Hematopoietic multipotent progenitor cell treated with erythropoietin and hydrocortisone succinate and interleukin-3 and kit ligand, for 8 days (in vitro differentiated cells): Measurements from ENCODE around the gene CTNNBIP1.
"Not testable (repeated sequence)": the region's sequence is repeated elsewhere in the genome, so short reads cannot be mapped to it uniquely, and the experiment has no call there.

Experiments used
- DNase-seq: peaks from one replicate; pipeline ENCODE4 v3.0.0-alpha.2; 2015

The CTNNBIP1 gene, protein sequence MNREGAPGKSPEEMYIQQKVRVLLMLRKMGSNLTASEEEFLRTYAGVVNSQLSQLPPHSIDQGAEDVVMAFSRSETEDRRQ

DNA sequence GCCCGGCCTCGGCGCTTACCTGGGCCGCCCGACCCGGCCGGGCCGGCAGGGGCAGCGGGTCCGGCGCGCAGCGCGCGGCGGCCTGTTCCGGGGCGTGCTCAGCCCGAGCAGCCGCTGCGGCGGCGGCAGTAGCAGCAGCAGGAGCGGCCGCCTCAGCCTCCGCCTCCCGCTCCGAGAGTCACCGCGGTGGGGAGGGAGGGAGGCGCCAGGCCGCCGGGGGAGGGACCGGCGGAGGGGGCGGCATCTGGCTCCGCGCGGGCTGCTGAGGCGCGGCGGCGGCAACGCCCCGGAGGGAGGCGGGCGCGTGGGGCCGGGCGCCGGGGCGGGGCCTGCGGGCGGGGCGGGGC is at the start of gene CTNNBIP1:
Gene CTNNBIP1, minus strand, starts transcription at position 194 of the 347 bp plus-strand sequence. CDS start 38,205 bp downstream, outside the sequence.
- DNase-seq, result no peak

DNA sequence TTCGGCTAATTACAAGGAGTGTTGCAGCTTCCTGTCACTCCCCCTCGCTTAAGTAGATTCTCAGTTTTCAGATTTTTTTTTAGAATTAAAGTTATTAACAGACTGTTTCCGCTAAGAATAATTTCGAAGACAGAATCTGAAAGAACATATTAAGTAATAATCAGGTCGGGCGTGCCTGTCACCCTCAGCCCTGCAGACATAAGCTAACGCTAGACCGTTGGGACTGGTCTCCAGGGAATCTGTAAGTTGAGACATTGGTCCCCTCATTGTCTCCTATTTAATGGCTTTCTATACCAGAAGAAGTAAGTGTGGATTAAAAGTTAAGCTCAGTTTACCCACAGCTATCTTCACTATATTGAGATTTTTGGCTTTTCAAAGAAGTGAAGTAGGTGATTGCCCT is 47.7 kb upstream of the CTNNBIP1 start:
- no peak for DNase-seq

DNA sequence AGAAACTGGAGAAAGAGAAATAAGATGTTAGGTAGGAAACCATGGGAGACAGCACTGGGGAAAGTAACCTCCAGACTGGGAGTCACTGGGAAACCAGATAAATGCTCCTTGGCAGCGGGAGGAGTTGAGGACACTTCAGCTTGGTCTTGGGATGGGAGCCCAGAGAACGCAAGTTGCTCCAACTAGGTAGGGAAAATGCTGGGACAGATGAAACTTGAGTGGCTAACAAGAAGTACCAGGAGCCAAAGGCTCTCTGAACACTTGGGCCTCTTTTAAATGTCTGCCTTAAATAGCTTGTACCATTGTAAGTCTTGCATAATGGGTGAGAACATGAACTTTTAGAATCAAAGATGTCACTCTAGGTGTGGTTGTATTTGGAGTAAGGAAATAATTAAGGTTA is 36.2 kb upstream of the CTNNBIP1 start:
- no peak for DNase-seq

DNA sequence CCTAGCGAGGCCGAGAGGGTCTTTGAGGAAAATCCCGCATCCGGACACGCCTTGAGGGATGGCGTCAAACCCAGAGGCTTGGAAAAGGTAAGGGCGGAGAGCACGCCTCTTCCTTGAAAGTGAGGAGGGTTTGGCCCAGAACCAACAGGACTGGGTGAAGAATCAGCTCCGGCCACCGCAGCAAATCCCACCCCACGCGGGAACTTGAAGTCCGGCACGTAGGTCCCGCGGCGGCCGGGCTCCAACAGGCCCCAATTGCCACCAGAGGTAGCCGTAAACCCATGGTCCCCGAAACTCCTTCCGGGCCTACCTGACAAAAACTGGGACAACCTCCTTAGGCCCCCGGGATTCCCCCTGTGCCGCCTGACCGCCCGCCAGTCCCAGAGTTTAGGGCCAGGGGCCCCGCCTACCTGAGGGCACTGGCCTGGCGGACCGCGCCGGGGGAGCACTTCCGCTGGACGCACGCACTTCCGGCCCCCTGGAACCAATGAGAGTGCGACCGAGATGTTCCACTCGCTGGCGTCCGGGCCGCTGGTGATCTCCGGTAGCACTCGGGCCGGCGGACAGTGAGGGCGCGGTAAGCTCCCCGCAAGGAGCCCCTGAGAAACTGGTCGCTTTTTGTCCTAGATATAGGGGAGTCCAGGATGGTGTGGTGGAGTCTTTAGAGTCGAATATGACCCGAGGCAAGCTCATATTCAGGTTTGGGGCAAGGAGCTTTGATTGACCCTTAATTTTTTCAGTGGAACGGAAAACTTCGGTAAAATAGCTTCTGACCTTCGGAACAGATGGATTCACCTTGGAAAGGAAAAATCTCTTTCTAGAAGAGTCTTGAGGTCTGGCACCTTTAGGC is 33.1 kb upstream of the CTNNBIP1 start, which contains the start of the genes LZIC and NMNAT1:
Gene LZIC, minus strand, starts transcription at position 453 of the 850 bp plus-strand sequence. CDS start 6,772 bp downstream, outside the sequence.
Gene NMNAT1, plus strand, starts transcription at position 537 of the 850 bp plus-strand sequence. CDS start 28,599 bp downstream, outside the sequence.
- peak; percentile 93 for DNase-seq

DNA sequence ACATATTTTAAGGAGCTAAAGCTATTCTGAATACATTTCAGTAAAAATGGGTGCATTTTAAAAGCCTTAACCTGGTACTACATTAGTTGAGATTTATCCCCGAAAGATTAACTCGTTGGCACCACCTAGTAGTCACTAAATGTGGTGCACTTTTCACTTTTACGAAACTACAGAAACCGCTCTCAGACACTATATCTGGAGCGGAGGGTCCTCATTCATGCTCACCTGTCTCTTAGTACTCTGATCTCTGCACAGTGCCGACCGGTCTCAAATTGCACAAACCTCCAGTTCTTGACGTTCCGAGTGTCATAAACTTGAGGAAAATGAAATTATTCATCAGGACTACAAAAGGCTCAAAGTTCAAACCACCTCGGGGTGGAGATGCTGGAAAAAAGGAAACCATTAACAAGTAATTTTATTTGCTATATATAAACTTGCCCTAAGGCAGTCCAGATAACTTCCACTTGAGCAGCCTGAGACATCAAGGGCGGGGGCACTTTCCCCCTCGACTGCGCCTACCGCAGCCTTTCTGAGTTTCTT is 32.4 kb upstream of the CTNNBIP1 start:
- peak; percentile 73 for DNase-seq

DNA sequence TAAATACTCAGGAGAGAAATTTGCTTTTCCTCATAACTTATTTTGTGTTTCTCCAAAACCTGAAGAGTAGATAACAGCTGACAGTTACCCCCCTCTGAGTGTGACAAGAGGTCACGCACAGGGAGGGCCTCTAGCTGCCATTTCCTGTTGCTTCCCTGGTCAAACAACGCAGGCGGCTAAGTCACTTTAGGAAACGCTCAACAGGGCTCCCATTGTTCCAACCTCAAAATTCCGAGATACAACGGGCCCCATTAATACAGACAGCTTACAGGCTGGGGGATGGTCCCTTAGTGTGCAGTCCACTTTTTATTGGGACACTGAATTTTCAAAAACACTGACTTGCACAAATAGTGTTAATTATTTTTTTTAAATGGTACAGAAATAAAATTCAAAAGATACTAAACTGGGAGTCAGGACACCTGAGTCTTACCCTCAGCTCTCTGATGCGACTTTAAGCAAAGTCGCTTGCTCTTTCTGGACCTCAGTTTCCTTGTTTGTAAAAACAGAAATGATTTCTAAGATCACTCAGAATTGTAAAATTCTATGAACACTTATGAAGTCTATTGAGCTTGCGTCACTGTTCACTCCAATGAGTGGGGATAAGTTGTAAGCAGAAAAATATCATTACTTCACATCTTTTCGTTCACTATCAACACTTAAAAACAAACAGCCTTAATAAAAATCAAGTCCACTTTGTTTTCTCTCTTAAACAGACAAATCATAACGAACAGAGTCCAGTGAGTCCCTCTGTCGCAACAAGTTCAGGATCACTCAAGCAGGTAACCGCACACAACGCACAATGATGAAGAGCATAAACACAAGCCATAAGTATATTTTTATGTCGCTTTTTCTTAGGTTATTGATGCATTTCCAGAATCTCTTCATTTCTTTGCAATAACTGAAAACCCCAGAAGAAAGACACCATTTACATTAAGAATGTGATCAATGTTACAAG is 19.6 kb upstream of the CTNNBIP1 start:
- DNase-seq, result no peak

DNA sequence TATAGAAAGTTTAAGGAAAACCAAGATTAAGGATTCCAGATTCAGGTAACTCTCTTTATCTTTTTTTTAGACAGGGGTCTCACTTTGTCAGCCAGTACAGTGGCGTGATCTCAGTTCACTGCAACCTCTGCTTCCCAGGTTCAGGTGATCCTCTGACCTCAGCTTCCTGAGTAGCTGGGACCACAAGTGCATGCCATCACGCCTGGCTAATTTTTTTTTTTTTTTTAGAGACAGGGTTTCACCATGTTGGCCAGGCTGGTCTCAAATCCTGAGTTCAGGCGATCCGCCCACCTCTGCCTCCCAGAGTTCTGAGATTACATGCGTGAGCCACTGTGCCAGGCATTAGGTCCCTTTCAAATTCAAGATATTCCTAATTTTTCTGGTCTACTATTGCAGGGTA is 17.2 kb upstream of the CTNNBIP1 start:
- DNase-seq, result no peak

DNA sequence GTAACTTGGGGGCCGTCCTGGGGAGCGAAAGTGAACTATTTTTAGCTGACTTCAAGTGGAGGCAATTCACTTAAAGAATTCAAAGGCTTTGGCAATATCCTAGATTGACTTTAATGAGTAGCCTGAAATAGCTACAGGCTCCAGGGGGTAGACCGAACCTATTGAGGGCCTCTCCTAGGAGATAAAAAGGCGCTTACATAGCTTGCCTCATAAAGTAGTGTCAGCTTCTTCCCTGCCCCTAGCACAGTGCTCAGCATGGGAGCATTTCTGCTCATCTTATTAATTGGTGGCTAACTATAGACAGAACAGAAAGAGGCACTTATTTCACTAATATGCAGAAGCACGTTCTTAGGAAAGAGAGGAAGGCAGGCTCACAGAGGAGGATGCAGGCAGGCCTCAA is 12.3 kb upstream of the CTNNBIP1 start:
- DNase-seq, result no peak

DNA sequence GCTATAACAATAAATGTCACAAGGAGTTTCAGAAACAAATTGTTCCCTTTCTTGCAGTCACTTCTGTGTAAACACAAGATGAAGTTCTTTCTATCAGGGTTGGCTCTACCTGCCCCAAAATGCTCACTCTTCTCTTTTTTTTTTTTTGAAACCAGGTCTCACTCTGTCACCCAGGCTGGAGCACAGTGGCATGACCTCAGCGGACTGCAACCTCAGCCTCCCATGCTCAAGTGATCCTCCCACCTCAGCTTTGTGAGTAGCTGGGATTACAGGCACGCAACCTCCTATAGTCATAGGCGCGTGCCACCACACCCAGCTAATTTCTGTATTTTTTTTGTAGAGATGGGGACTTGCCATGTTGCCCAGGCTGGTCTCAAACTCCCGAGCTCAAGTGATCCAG is 10.5 kb upstream of the CTNNBIP1 start:
- DNase-seq, result no peak

DNA sequence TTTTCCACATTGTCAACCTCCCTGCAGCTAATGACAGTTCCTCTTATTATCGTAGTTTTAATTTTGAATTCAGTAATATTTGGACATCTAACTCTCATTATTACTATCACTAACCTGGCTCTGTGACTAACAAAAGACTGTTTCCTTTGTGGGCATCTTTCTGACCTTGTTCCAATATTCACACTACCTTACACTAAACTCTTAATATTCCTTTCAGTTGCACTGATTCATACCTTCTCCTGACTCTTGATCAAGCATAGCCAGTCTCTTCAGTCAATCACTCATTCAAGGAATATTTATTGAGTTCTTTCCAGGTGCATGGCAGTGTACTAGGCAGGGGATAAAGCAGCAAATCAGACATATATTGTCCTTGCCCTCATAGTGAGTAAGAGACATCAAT is 7.8 kb upstream of the CTNNBIP1 start:
- DNase-seq, result no peak

DNA sequence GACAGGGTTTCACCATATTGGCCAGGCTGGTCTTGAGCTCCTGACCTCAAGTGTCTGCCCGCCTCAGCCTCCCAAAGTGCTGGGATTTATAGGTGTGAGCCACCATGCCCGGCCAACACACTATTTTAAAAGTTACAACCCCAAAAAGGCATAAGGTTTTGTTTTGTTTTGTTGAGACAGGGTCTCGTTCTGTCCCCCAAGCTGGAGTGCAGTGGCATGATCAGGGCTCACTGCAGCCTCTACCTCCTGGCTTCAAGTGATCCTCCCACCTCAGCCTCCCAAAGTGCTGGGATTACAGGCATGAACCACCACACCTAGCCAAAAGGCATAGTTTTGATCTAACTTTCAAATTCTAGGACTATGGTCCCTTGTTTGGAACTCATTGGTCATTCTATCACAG is 7.4 kb upstream of the CTNNBIP1 start:
- DNase-seq, result not testable (repeated sequence)

DNA sequence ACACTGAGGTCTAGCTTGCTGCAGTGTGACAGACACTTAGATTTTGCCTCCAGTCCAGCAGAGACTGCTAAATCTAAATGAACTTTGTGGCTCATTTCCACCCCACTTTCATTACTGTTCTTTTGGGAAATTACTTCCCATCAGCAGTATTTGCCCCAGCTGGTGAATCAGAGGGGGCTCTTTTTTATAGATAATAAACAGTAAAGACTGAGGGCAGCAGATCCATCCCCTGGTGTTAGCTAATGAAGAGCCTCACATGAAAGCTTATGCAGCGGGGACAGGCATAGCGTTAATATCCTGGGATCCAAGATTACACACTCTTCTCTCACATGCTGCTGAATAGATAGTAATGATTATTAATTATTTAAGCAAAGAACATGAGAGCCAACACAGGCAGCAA is 6.4 kb upstream of the CTNNBIP1 start:
- DNase-seq, result no peak

DNA sequence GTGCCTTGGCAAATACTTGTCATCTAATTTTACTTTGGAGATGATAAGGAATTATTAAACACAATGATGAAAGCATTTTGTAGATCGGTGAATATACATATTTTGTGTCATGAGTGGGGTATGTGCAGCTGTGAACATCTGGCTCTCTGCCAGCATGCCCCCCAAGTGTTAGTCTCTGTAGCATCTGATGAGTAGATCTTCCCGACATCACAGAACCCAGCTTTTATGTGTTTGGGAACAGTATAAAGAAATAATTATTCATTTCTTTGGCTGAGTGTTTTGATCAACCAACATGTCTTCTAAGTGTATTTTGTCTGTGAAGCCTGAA is 4.5 kb upstream of the CTNNBIP1 start:
- no peak for DNase-seq

DNA sequence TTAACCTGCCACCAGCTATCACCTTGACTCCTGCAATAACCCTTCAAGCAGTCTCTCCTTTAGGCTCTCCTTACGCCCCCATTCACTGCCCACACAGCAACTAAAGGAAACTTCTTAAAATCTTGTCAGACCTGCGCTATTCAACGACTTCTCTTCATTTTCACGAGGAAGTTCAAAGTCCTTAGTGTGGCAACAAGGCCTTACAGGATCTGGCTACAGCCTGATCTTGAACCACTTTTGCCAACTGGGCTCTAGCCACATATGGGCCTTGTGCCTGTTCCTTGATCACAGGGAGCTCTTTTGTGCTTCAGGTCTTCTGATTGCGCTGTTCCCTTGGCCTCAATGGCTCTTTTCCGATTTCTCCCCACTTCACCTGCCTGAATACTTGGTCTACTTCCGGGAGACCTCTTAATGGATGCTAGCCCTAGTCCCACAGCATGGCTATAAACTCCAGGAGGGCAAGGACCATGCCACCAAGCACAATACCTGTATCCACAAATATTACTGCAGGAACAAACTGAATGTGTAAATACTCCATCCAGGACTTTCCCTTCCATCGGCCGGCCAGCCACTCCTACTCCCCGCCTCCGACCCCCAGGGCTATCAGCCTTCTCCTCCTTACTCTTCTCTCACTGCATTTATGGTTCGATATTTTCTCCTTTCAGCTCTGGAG is 2.3 kb upstream of the CTNNBIP1 start:
- no peak for DNase-seq

DNA sequence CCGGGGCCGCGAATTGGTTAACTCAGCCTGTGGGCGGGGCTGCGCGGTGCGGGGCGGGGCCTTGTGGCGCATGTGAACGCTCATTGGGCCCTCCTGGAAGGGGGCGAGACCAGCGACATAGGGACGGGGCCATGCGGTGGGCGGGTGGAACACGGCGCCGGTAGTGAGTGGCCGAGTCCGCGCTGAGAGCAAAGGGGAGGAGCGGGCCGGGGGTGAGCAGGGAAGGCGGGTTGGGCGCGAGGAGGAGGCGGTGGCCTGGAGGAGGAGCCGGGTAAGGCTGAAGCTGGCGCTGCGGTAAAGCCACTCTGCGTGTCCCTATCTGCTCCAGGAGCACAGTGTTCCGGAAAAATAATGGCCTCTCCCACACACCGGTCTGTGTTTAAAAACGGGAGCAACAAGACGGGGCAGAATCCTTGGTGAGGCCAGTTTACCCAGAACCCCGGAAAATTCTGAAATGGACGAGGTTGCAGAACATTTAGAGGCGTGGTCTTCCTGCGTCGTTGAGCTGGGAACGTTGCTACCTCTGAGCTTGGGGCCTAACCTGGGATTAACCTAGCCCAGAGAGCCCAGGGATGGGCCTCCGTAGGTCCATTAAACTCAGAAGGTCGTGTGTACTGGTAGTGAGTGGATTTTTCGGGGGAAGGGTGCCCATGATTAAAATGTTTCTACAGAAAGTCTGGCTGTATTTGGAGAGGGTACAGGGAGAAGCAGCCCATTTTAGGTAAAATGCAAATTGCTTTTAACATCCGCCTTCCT is 532 bp upstream of the CTNNBIP1 start:
- peak; percentile 98 for DNase-seq

DNA sequence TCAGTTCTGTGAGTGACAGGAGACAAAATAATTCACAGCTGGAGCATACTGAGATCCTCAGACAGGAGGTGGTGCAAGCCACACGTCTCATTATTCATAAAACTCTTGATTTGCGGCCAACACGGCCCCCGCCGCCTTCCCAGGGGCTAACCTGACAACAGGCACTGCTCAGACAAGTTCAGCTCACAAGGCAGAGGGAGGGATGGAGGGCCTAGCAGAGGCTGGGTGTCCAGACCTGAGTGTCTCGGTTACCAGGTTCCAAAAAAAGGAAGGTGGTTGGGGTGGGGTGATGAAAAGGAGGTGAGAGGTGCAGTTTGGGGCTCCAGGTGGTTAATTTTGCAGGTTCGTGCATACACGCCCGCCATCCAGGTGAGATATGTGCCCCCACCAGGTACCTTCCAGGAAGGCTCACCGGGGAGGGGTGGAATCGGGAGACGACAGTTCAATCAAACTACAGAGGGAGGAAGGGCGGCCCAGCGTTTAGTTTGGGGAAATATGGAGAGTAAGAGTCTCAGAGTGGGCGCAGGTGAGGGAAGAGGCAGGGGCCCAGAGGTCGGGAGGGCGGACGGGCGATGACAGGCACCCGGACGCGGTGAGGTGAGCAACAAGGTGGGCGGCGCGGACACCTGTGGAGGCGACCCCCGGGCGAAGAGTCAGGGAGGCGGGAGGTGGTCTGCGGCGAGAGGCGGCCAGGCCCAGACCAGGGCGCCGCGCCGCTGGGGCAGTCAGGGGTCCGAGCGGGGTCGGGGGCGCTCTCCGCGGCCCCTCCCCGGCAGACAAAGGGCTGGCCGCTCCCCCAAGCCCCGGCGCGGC is 629 bp downstream of the CTNNBIP1 start:
- peak; percentile 22 for DNase-seq

DNA sequence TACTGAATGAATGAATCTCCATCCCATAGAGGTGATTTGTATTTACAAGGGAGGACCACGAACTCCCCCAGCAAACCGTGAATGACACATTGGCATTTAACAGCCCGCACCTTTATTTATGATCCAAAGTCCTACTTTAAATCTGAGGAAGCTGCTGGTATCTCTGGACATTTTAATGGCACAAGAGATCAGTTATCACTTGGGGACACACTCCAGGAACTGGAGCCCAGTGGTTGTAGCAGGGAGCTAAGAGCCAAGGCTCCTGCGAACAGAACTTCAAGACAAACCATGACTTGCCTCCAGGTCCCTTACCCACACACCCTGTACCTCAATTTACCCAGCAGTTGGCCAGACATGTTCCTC is 1.2 kb downstream of the CTNNBIP1 start:
- peak; percentile 13 for DNase-seq

DNA sequence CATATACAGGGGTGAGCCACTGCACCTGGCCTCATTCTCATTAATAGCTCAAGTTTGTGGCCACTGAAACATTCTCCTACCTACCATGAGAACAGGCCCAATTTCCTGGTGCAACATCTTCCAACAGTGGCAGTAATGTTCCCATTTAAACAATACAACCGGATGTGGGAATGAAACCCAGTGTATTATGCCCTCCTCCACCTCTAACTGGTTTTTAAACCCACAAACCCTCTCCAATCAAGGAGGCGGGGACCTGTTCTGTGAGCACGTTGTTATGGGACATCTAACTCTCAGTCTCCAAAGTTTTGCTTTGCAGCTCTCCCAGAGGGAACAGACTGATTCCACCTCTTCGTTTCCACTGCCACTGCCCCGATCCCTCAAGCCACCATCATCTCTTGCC is 2.6 kb downstream of the CTNNBIP1 start:
- DNase-seq, result no peak

DNA sequence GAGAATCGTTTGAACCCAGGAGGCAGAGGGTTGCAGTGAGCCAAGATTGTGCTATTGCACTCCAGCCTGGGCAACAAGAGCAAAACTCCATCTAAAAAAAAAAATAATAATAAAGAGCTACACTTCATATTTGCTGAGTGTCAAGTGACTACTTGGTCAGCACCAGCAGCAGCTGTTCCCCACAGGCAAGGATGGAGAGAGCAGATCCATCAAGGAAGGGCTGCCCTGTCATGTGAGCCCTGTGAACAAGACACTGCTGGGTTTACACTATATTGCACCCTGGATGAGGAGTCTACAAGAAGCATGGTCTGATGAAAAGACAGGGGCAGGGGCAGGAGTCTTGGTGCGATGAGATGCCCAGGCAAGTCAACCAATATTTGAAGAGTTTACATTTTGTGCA is 3.6 kb downstream of the CTNNBIP1 start:
- DNase-seq, result no peak

DNA sequence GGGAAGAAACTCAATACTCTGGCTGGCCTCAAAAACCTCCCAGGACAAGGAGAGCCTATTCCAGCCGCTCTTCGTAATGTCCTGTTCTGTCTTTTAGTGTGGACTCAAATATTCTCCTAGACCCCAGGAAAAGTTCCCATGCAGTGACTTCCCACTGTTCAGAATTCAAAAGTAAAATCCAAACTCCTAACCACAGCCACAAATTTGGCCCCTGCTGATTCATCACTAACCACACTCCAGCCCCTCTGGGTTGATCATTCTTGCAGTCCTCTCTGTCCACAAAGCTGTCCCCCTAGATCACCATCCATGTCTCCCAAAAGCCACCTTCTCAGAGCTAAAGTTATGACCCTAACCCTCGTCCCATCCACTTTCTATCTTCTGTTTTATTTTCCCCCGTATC is 5.1 kb downstream of the CTNNBIP1 start:
- DNase-seq, result no peak

DNA sequence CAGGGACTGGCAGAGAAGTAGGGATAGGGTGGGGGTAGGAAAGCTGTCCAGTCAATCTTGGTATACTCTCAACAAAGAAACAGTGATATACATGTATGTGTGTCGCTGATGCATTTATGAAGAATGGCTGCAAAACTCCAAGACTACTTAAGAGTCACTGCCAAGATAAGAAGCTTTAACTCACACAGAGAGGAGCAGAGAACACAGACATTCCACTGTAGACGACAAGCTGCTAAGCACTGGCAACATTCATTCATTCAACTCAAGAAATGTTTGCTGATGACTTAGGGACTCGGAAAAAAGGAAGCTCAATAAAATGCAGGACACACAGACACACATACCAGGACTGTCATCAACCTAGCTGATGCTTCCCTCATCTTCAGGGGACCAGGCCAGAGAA is 5.5 kb downstream of the CTNNBIP1 start:
- DNase-seq, result no peak
